Brain microvascular endothelial cell (primary cell): ENCODE results near the gene GNAT3.
A peak's percentile ranks its signal among the peaks of the same experiment; 100 is the strongest.

ENCODE experiments used
- DNase-seq: peaks from one replicate; pipeline ENCODE4 v3.0.0-alpha.2; 2020
- H3K27ac ChIP-seq: fragments of 250-450 bp; sonication (Bioruptor Pico); 2 replicates; pipeline ENCODE4 v1.5.1; 2020; ENCODE audit warnings: mild to moderate bottlenecking, moderate library complexity
- H3K27me3 ChIP-seq: fragments of 250-450 bp; sonication (Bioruptor Pico); replicated peaks from 2 replicates; pipeline ENCODE4 v1.5.1; 2020; ENCODE audit warnings: mild to moderate bottlenecking
- H3K36me3 ChIP-seq: fragments of 250-450 bp; sonication (Bioruptor Pico); replicated peaks from 2 replicates; pipeline ENCODE4 v1.5.1; 2020; ENCODE audit warnings: mild to moderate bottlenecking
- H3K4me3 ChIP-seq: 2 replicates; pipeline ENCODE4 v1.5.1; 2011; ENCODE audit warnings: low read depth, mild to moderate bottlenecking, control low read depth, low read length, moderate library complexity
- CTCF ChIP-seq: IDR thresholded peaks from 2 replicates; pipeline ENCODE4 v1.5.1; 2011; ENCODE audit warnings: low read depth, mild to moderate bottlenecking, moderate library complexity, low read length, control low read depth, inconsistent platforms; ENCODE audit errors: missing control alignments
- in situ Hi-C: cut with HindIII; loops from 2 replicates; pipeline ENCODE4 v1.10.0; 2017; ENCODE audit warnings: low sequenced_read_pairs, low pct_ligation_motif_present

The GNAT3 gene

GRCh38 chr7:80460857-80461256, 51.0 kb downstream of the GNAT3 start:
- H3K4me3 ChIP-seq: no peak overlapping the region
- no peaks in the 10 kb centered on the region for H3K36me3 ChIP-seq
- no peak overlapping the region for H3K27ac ChIP-seq
- H3K27me3 ChIP-seq: no peaks in the 10 kb centered on the region
- no peak for DNase-seq
- TF ChIP-seq CTCF: no peak
- in situ Hi-C loops: no loop called here

- H3K4me3 ChIP-seq: no peak overlapping the region
- H3K27me3 ChIP-seq: no peaks in the 10 kb centered on the region
- in situ Hi-C loops: no loop called here
- TF ChIP-seq CTCF: no peak
- no peak for DNase-seq
- H3K36me3 ChIP-seq: no peaks in the 10 kb centered on the region
- H3K27ac ChIP-seq: no peak overlapping the region
Measured at GRCh38 chr7:80459776-80460510, 51.9 kb downstream of the GNAT3 start.

GRCh38 chr7:80458822-80459725, 52.8 kb downstream of the GNAT3 start:
- no peak overlapping the region for H3K4me3 ChIP-seq
- H3K27me3 ChIP-seq: no peaks in the 10 kb centered on the region
- DNase-seq: no peak
- no peak for TF ChIP-seq CTCF
- in situ Hi-C loops: no loop called here
- no peak overlapping the region for H3K27ac ChIP-seq
- H3K36me3 ChIP-seq: no peaks in the 10 kb centered on the region

- no peak for DNase-seq
- no peaks in the 10 kb centered on the region for H3K27me3 ChIP-seq
- in situ Hi-C loops: no loop called here
- no peaks in the 10 kb centered on the region for H3K36me3 ChIP-seq
- peak; percentile 49 for TF ChIP-seq CTCF
- no peak overlapping the region for H3K27ac ChIP-seq
- H3K4me3 ChIP-seq: no peak overlapping the region
Measured at GRCh38 chr7:80453699-80454340, 58.0 kb downstream of the GNAT3 start.

- H3K27ac ChIP-seq: no peak overlapping the region
- H3K27me3 ChIP-seq: no peaks in the 10 kb centered on the region
- DNase-seq: no peak
- no peaks in the 10 kb centered on the region for H3K36me3 ChIP-seq
- no peak for TF ChIP-seq CTCF
- no peak overlapping the region for H3K4me3 ChIP-seq
- in situ Hi-C loops: no loop called here
Measured at GRCh38 chr7:80450621-80451308, 61.1 kb downstream of the GNAT3 start.
